H1 (cell line): ENCODE measurements around the gene SEMA5B. TPM values are rescaled to one million over a fixed set of nuclear protein-coding genes. Genes with fewer than 3 reads are reported as not detected.

Experiments used
- CTCF ChIA-PET: fragments of 300-600 bp; sonication (Branson Sonifier 250); formaldehyde crosslinking; loops from one replicate; lab custom pipeline; 2021; ENCODE audit not compliant: partially characterized antibody; lab: Charles Lee
- POLR2A ChIA-PET: fragments of 300-600 bp; sonication (Branson Sonifier 250); formaldehyde crosslinking; loops from one replicate; lab custom pipeline; 2021; ENCODE audit warnings: inconsistent platforms; ENCODE audit not compliant: partially characterized antibody; lab: Charles Lee
- DNase-seq, 2 experiments: peaks; one replicate each; pipeline versions ENCODE4 v3.0.0 to v3.0.0-alpha.2; 2010 to 2022; ENCODE audit warnings: low spot score in 2 of 2, low read depth in 1 of 2, mixed read lengths in 1 of 2
- FAIRE-seq: peaks from 2 replicates; lab custom pipeline; 2011; peaks lifted over from hg19 to GRCh38; lab: Jason Lieb, UNC
- H2AFZ ChIP-seq: 2 replicates; pipeline ENCODE4 v1.8.1; 2012; ENCODE audit warnings: low read length, inconsistent platforms
- H2AK5ac ChIP-seq: 2 replicates; pipeline ENCODE4 v1.6.1; 2013; ENCODE audit warnings: low read depth, low read length
- H2BK120ac ChIP-seq: replicated peaks from 2 replicates; pipeline ENCODE3; 2013; ENCODE audit warnings: low read depth, low read length, inconsistent platforms
- H2BK12ac ChIP-seq: 2 replicates; pipeline ENCODE4 v1.6.1; 2013; ENCODE audit warnings: low read depth, low read length
- H2BK15ac ChIP-seq: 2 replicates; pipeline ENCODE4 v1.6.1; 2013; ENCODE audit warnings: low read length
- H2BK20ac ChIP-seq: 2 replicates; pipeline ENCODE4 v1.6.1; 2013; ENCODE audit warnings: low read length
- H2BK5ac ChIP-seq: 2 replicates; pipeline ENCODE4 v1.6.1; 2013; ENCODE audit warnings: low read depth, low read length
- H3K14ac ChIP-seq: 2 replicates; pipeline ENCODE4 v1.6.1; 2013; ENCODE audit warnings: inconsistent platforms; ENCODE audit not compliant: insufficient read length
- H3K18ac ChIP-seq: 2 replicates; pipeline ENCODE4 v1.6.1; 2013; ENCODE audit warnings: low read length; ENCODE audit errors: extremely low read depth
- H3K23ac ChIP-seq: 2 replicates; pipeline ENCODE4 v1.6.1; 2013; ENCODE audit warnings: inconsistent platforms; ENCODE audit not compliant: insufficient read length
- H3K23me2 ChIP-seq: 2 replicates; pipeline ENCODE4 v1.6.1; 2013; ENCODE audit warnings: low read depth, low read length
- H3K27ac ChIP-seq: 2 replicates; pipeline ENCODE4 v1.6.1; 2011; ENCODE audit warnings: low read depth, low read length, inconsistent platforms
- H3K27me3 ChIP-seq, 4 experiments: replicated peaks in 1 of 4; 1 replicate in 1 of 4; 2 replicates in 3 of 4; pipeline versions ENCODE4 v1.6.1 to v1.8.1; 2011 to 2013; ENCODE audit warnings: low read length in 3 of 4, mild to moderate bottlenecking in 3 of 4, inconsistent platforms in 2 of 4, mixed read lengths in 2 of 4, moderate library complexity in 1 of 4; ENCODE audit not compliant: control insufficient read depth in 3 of 4, insufficient read depth in 3 of 4; ENCODE audit errors: extremely low read depth in 1 of 4
- H3K36me3 ChIP-seq, 4 experiments: 2 replicates each; pipeline versions ENCODE4 v1.6.1 to v1.8.1; 2011 to 2013; ENCODE audit warnings: mild to moderate bottlenecking in 4 of 4, low read length in 3 of 4, moderate library complexity in 2 of 4, control low read depth in 1 of 4, inconsistent platforms in 1 of 4; ENCODE audit not compliant: insufficient read depth in 4 of 4, control insufficient read depth in 2 of 4
- H3K4ac ChIP-seq: replicated peaks from 2 replicates; pipeline ENCODE3; 2013; ENCODE audit warnings: low read length, low read depth, mixed read lengths, inconsistent platforms; ENCODE audit not compliant: insufficient read length
- H3K4me1 ChIP-seq, 4 experiments: replicated peaks in 1 of 4; 1 replicate in 1 of 4; 2 replicates in 3 of 4; pipeline versions ENCODE4 v1.6.1 to v1.8.1; 2011 to 2013; ENCODE audit warnings: low read length in 3 of 4, inconsistent platforms in 2 of 4, mixed read lengths in 1 of 4; ENCODE audit not compliant: insufficient read depth in 4 of 4, control insufficient read depth in 3 of 4
- H3K4me2 ChIP-seq, 2 experiments: 2 replicates each; pipeline versions ENCODE4 v1.6.1 to v1.8.1; 2011 to 2013; ENCODE audit warnings: low read depth in 2 of 2, low read length in 2 of 2, control low read depth in 1 of 2, inconsistent platforms in 1 of 2, mild to moderate bottlenecking in 1 of 2; ENCODE audit not compliant: insufficient read depth in 1 of 2
- H3K4me3 ChIP-seq, 4 experiments: fragments of 200-600, 300-600 bp in 1 of 4; sonication (generic), shearing (Covaris generic), sonication (Bioruptor Twin) in 1 of 4; 2 replicates each; pipeline versions ENCODE4 v1.5.1 to v1.8.1; 2011 to 2016; ENCODE audit warnings: low read length in 4 of 4, low read depth in 3 of 4, control low read depth in 2 of 4, inconsistent platforms in 2 of 4, mild to moderate bottlenecking in 2 of 4, mixed read lengths in 1 of 4, moderate library complexity in 1 of 4; ENCODE audit not compliant: insufficient read depth in 2 of 4; ENCODE audit errors: extremely low read depth in 1 of 4
- H3K56ac ChIP-seq: replicated peaks from 2 replicates; pipeline ENCODE3; 2013; ENCODE audit warnings: low read depth, mild to moderate bottlenecking, mixed read lengths, low read length, inconsistent platforms; ENCODE audit not compliant: insufficient read length
- H3K79me1 ChIP-seq: 2 replicates; pipeline ENCODE4 v1.6.1; 2013; ENCODE audit warnings: low read depth, low read length, control low read depth
- H3K79me2 ChIP-seq, 2 experiments: 2 replicates each; pipeline versions ENCODE4 v1.6.1 to v1.8.1; 2012 to 2013; ENCODE audit warnings: low read length in 2 of 2, mild to moderate bottlenecking in 2 of 2, inconsistent platforms in 1 of 2; ENCODE audit not compliant: insufficient read depth in 2 of 2, control insufficient read depth in 1 of 2
- H3K9ac ChIP-seq, 4 experiments: replicated peaks in 1 of 4; 1 replicate in 1 of 4; 2 replicates in 3 of 4; pipeline versions ENCODE4 v1.6.1 to v1.8.1; 2011 to 2013; ENCODE audit warnings: low read depth in 3 of 4, low read length in 3 of 4, control low read depth in 2 of 4, mild to moderate bottlenecking in 2 of 4, moderate library complexity in 2 of 4, inconsistent platforms in 1 of 4; ENCODE audit errors: extremely low read depth in 1 of 4
- H3K9me3 ChIP-seq, 2 experiments: 2 replicates each; pipeline versions ENCODE4 v1.6.1 to v1.8.1; 2012 to 2013; ENCODE audit warnings: mild to moderate bottlenecking in 2 of 2, moderate library complexity in 2 of 2, control low read depth in 1 of 2, inconsistent platforms in 1 of 2, low read depth in 1 of 2, low read length in 1 of 2, mixed read lengths in 1 of 2; ENCODE audit not compliant: insufficient read depth in 2 of 2
- H4K20me1 ChIP-seq, 2 experiments: replicated peaks in 1 of 2; 2 replicates each; pipeline versions ENCODE3 to v1.8.1; 2011 to 2013; ENCODE audit warnings: inconsistent platforms in 2 of 2, low read length in 2 of 2, mild to moderate bottlenecking in 1 of 2; ENCODE audit not compliant: insufficient read depth in 2 of 2, control insufficient read depth in 1 of 2
- H4K5ac ChIP-seq: 2 replicates; pipeline ENCODE4 v1.6.1; 2013; ENCODE audit warnings: low read length, low read depth, mixed read lengths, inconsistent platforms; ENCODE audit not compliant: insufficient read length
- H4K8ac ChIP-seq: 2 replicates; pipeline ENCODE4 v1.8.0; 2013; ENCODE audit warnings: mild to moderate bottlenecking, moderate library complexity, low read length, inconsistent platforms; ENCODE audit not compliant: insufficient read depth; ENCODE audit errors: extremely low read depth
- H4K91ac ChIP-seq: replicated peaks from 2 replicates; pipeline ENCODE3; 2013; ENCODE audit warnings: low read length, mixed read lengths, inconsistent platforms; ENCODE audit not compliant: insufficient read length
- BCL11A ChIP-seq, 2 experiments: IDR thresholded peaks; one replicate each; pipeline ENCODE4 v1.6.1; 2011; ENCODE audit warnings: low read depth in 2 of 2, low read length in 2 of 2, mild to moderate bottlenecking in 2 of 2
- CHD1 ChIP-seq: IDR thresholded peaks from 2 replicates; pipeline ENCODE4 v1.6.1; 2012; ENCODE audit warnings: low read depth, low read length, improper control_type of control experiment
- EGR1 ChIP-seq: IDR thresholded peaks from 2 replicates; pipeline ENCODE4 v1.6.1; 2011; ENCODE audit warnings: low read depth, low read length, borderline replicate concordance
- EP300 ChIP-seq, 2 experiments: IDR thresholded peaks; 1 replicate in 1 of 2; 2 replicates in 1 of 2; pipeline ENCODE4 v1.6.1; 2011 to 2012; ENCODE audit warnings: low read depth in 2 of 2, low read length in 2 of 2, mild to moderate bottlenecking in 2 of 2, borderline replicate concordance in 1 of 2, inconsistent platforms in 1 of 2, moderate library complexity in 1 of 2
- GTF2F1 ChIP-seq: IDR thresholded peaks from 2 replicates; pipeline ENCODE4 v1.6.1; 2012; ENCODE audit warnings: low read depth, low read length, improper control_type of control experiment, borderline replicate concordance
- NRF1 ChIP-seq: IDR thresholded peaks from 2 replicates; pipeline ENCODE4 v1.6.1; 2011; ENCODE audit warnings: mild to moderate bottlenecking, low read depth, low read length, improper control_type of control experiment
- RAD21 ChIP-seq, 2 experiments: IDR thresholded peaks in 1 of 2; conservative IDR thresholded peaks in 1 of 2; 2 replicates each; pipeline ENCODE4 v1.6.1; 2011; ENCODE audit warnings: low read depth in 2 of 2, low read length in 2 of 2, improper control_type of control experiment in 1 of 2, inconsistent platforms in 1 of 2, mild to moderate bottlenecking in 1 of 2, moderate library complexity in 1 of 2
- SUZ12 ChIP-seq: fragments of 200-600 bp; sonication (generic); IDR thresholded peaks from 2 replicates; pipeline ENCODE4 v1.6.1; 2012; ENCODE audit warnings: mild to moderate bottlenecking, inconsistent platforms, low read length, moderate library complexity, mixed read lengths
- WGBS, 2 experiments: shearing (Covaris generic) in 1 of 2; methylation state at CpG; one replicate each; pipeline versions ENCODE4 v1.1.6 to v1.1.7; 2013 to 2015; ENCODE audit warnings: low lambda C conversion rate in 2 of 2, mixed read lengths in 2 of 2, inconsistent platforms in 1 of 2, low coverage in 1 of 2, missing lambda C conversion rate in 1 of 2; ENCODE audit not compliant: insufficient replicate concordance in 2 of 2, insufficient coverage in 1 of 2, insufficient read length in 1 of 2; ENCODE audit errors: extremely low coverage in 1 of 2, missing lambda C conversion rate in 1 of 2; 5-methylcytosine and 5-hydroxymethylcytosine counted together
- polyA plus RNA-seq, 7 experiments: library from polyadenylated mRNA; depleted of rRNA in 3 of 7; stranded (reverse) in 5 of 7; unstranded in 2 of 7; fragments of >200 nt in 5 of 7; fragments of 200-250 nt in 2 of 7; gene quantifications; 1 replicate in 5 of 7; 2 replicates in 1 of 7; 4 replicates in 1 of 7; pipeline versions ENCODE4 v1.2.1 to v1.2.3, GENCODE V29; 2011 to 2013; ENCODE audit warnings: missing spikeins in 2 of 7, mixed read lengths in 2 of 7
- total RNA-seq: library from RNA; stranded (reverse); fragmentation: NEBNext Ultra II Directional; extraction: Animal tissue kit (Norgen Biotek cat#: 25700); gene quantifications from 2 replicates; pipeline ENCODE4 v1.2.1, GENCODE V29; 2021
- TF ChIP-seq, protein P1 (sequence below), 3 experiments: IDR thresholded peaks; 1 replicate in 2 of 3; 2 replicates in 1 of 3; pipeline versions ENCODE4 v1.5.1 to v1.6.1; 2011; ENCODE audit warnings: low read length in 3 of 3, mild to moderate bottlenecking in 3 of 3, inconsistent platforms in 2 of 3, low read depth in 1 of 3, moderate library complexity in 1 of 3; ENCODE audit not compliant: insufficient read depth in 1 of 3; ENCODE audit errors: control extremely low read depth in 1 of 3
- TF ChIP-seq, protein P2 (sequence below): IDR thresholded peaks from 2 replicates; pipeline ENCODE4 v1.6.1; 2012; ENCODE audit warnings: inconsistent platforms

SEMA5B gene
- total and polyA plus RNA-seq, 2 of the 8 experiments (the other 6 are each of a cell fraction or from before 2014, with no cell fraction given) = 13.1 to 22.4 TPM

DNA sequence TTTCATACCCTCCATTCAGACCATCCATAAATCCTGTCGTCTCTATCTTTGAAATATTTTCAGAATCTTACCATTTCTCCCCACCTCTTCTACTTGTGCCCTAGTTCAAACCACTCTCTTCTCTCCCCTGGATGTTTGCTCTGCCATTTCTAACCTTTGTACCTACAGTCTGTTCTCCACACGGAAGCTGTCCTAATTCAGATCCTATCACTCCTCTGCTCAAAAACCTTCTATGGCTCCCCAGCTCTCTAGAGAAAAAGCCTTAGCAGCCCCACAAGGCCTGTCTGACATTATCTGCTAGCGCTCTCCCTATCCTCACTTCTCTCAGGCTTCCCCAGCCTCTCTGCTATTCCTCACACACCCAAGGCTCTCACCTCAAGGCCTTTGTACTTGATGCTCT is 4.5 kb upstream of the SEMA5B start:
- no peak overlapping the region for H2BK5ac ChIP-seq
- TF ChIP-seq GTF2F1 = no peak
- no peak for TF ChIP-seq RAD21 (IDR thresholded peaks at IDR 0.05 in 1 of 2, conservative IDR thresholded peaks at IDR 0.05 in 1 of 2; ENCODE audit: low read depth in 2 of 2, low read length in 2 of 2)
- TF ChIP-seq, protein P1, sequence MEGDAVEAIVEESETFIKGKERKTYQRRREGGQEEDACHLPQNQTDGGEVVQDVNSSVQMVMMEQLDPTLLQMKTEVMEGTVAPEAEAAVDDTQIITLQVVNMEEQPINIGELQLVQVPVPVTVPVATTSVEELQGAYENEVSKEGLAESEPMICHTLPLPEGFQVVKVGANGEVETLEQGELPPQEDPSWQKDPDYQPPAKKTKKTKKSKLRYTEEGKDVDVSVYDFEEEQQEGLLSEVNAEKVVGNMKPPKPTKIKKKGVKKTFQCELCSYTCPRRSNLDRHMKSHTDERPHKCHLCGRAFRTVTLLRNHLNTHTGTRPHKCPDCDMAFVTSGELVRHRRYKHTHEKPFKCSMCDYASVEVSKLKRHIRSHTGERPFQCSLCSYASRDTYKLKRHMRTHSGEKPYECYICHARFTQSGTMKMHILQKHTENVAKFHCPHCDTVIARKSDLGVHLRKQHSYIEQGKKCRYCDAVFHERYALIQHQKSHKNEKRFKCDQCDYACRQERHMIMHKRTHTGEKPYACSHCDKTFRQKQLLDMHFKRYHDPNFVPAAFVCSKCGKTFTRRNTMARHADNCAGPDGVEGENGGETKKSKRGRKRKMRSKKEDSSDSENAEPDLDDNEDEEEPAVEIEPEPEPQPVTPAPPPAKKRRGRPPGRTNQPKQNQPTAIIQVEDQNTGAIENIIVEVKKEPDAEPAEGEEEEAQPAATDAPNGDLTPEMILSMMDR (IDR thresholded peaks at IDR 0.05; ENCODE audit: control extremely low read depth in 1 of 3, insufficient read depth in 1 of 3, low read depth in 1 of 3, low read length in 3 of 3) = no peak
- no peak for TF ChIP-seq EGR1
- TF ChIP-seq BCL11A (IDR thresholded peaks at IDR 0.05; ENCODE audit: low read depth in 2 of 2, low read length in 2 of 2) = no peak
- TF ChIP-seq CHD1 = no peak
- TF ChIP-seq, protein P2, sequence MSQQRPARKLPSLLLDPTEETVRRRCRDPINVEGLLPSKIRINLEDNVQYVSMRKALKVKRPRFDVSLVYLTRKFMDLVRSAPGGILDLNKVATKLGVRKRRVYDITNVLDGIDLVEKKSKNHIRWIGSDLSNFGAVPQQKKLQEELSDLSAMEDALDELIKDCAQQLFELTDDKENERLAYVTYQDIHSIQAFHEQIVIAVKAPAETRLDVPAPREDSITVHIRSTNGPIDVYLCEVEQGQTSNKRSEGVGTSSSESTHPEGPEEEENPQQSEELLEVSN = no peak
- no peak for TF ChIP-seq NRF1
- no peak for TF ChIP-seq EP300 (IDR thresholded peaks at IDR 0.05; ENCODE audit: borderline replicate concordance in 1 of 2, low read depth in 2 of 2, low read length in 2 of 2)
- no peak for TF ChIP-seq SUZ12

More for the DNA sequence above, 4.5 kb upstream of the SEMA5B start:
- Histone ChIP-seq H4K8ac (no peak overlapping the region), H3K79me1 (no peaks in the 10 kb centered on the region), H3K4me2 (no peak overlapping the region), H4K5ac (no peak overlapping the region), H3K23me2 (peaks cover 8% of the 10 kb centered on the region), H3K56ac (no peak overlapping the region), H2AK5ac (no peak overlapping the region), H3K18ac (no peak overlapping the region), H4K20me1 (no peaks in the 10 kb centered on the region), H3K4me1 (peaks cover 0 to 4% (median 1%) of the 10 kb centered on the region in 4 experiments; a peak in 6 of 7 replicates), H4K91ac (no peak overlapping the region), H3K79me2 (no peaks in the 10 kb centered on the region), H3K4me3 (no peak overlapping the region), H3K27ac (no peak overlapping the region), H3K27me3 (peaks cover 0 to 10% (median 4%) of the 10 kb centered on the region in 4 experiments; a peak in 4 of 7 replicates), H2AFZ (no peak overlapping the region), H2BK12ac (no peak overlapping the region), H3K36me3 (no peaks in the 10 kb centered on the region), H3K23ac (no peak overlapping the region), H2BK20ac (no peak overlapping the region), H2BK15ac (no peak overlapping the region), H3K4ac (no peak overlapping the region), H2BK120ac (no peak overlapping the region), H3K14ac (no peak overlapping the region), H3K9ac (no peak overlapping the region), H3K9me3 (no peaks in the 10 kb centered on the region)
- DNase-seq (no peak), FAIRE-seq (no peak)
- 87% methylated on average over 3 of the region's 3 CpGs; no CpG with 5 or more reads in 1 of the 2 experiments for WGBS, 2 experiments
- CTCF ChIA-PET = interaction anchor here (0.6 to 9.4 kb wide), 17 partner anchors 12 to 277 kb away, joined by 3 to 151 read pairs (median 3); no protein-coding TSS in a partner anchor
- POLR2A ChIA-PET = interaction anchor here (0.6 kb wide), 1 partner anchor 124 kb away, joined by 3 read pairs; no protein-coding TSS in a partner anchor
